ENCODE results near the gene TSHZ1. TPM values are rescaled to one million over a fixed set of nuclear protein-coding genes. Genes with fewer than 3 reads are reported as not detected.

TSHZ1 gene
- total and polyA plus RNA-seq, 4 donors: 4.2 to 6.6 (median 5.6) TPM

GRCh38 chr18:75230163-75231052 lies 19.8 kb downstream of the TSHZ1 start:
- Histone ChIP-seq H3K4me1 (ENCODE audit: control insufficient read depth in 4 of 4, insufficient read depth in 4 of 4, low read length in 3 of 4) (peaks cover 12 to 29% (median 21%) of the 10 kb centered on the region in 4 donors), H3K27ac (ENCODE audit: low read depth in 1 of 2, low read length in 2 of 2) (no peak overlapping the region), H3K9me3 (ENCODE audit: control insufficient read depth in 4 of 4, low read length in 3 of 4) (no peaks in the 10 kb centered on the region), H3K4me3 (ENCODE audit: low read depth in 1 of 3, low read length in 3 of 3) (no peak overlapping the region), H3K9ac (ENCODE audit: low read depth in 1 of 2, low read length in 2 of 2) (no peak overlapping the region), H3K36me3 (ENCODE audit: control insufficient read depth in 4 of 4, insufficient read depth in 3 of 4, low read depth in 1 of 4, low read length in 3 of 4) (no peaks in the 10 kb centered on the region), H3K27me3 (ENCODE audit: control insufficient read depth in 4 of 4, insufficient read depth in 4 of 4, low read length in 3 of 4) (no peaks in the 10 kb centered on the region)
- TF ChIP-seq JUND (IDR thresholded peaks at IDR 0.05): no peak
- TF ChIP-seq HNF4A (conservative IDR thresholded peaks at IDR 0.05): no peak
- TF ChIP-seq ZBTB33 (IDR thresholded peaks at IDR 0.05): no peak
- no peak for TF ChIP-seq EGR1 (IDR thresholded peaks at IDR 0.05; ENCODE audit: low read depth in 2 of 2)
- no peak for TF ChIP-seq GABPA (IDR thresholded peaks at IDR 0.05 in 1 of 2, conservative IDR thresholded peaks at IDR 0.05 in 1 of 2)
- TF ChIP-seq SP1 (IDR thresholded peaks at IDR 0.05): no peak
- no peak for TF ChIP-seq YY1 (IDR thresholded peaks at IDR 0.05)
- TF ChIP-seq CTCF (IDR thresholded peaks at IDR 0.05; ENCODE audit: low read depth, low read length, missing input control): no peak
- no peak for TF ChIP-seq HNF4G (IDR thresholded peaks at IDR 0.05)
- TF ChIP-seq MAX (IDR thresholded peaks at IDR 0.05): no peak
- no peak for TF ChIP-seq TAF1 (conservative IDR thresholded peaks at IDR 0.05)
- no peak for TF ChIP-seq NR2F2 (IDR thresholded peaks at IDR 0.05)
- TF ChIP-seq REST (IDR thresholded peaks at IDR 0.05): no peak
- TF ChIP-seq FOXA2 (IDR thresholded peaks at IDR 0.05): no peak
- no peak for TF ChIP-seq RAD21 (IDR thresholded peaks at IDR 0.05)
- no peak for TF ChIP-seq ATF3 (IDR thresholded peaks at IDR 0.05)
- 81% methylated on average over 17 of the region's 17 CpGs for WGBS
- no peak for DNase-seq (ENCODE audit: low spot score)
